GM23248 (cell line): ENCODE measurements around the gene EPS8L2. TPM values are rescaled to one million over a fixed set of nuclear protein-coding genes. Genes with fewer than 3 reads are reported as not detected.

Experiments
- DNase-seq: peaks from one replicate; pipeline ENCODE4 v3.0.0-alpha.2; 2015
- H2AFZ ChIP-seq: fragments of 200-600 bp; sonication (generic); 2 replicates; pipeline ENCODE4 v1.6.1; 2016; ENCODE audit warnings: antibody characterized with exemption
- H3F3A ChIP-seq: fragments of 200-600 bp; sonication (generic); 2 replicates; pipeline ENCODE4 v1.6.1; 2016; ENCODE audit warnings: mild to moderate bottlenecking, antibody characterized with exemption, mixed run types; ENCODE audit not compliant: insufficient read depth
- H3K27ac ChIP-seq: fragments of 200-600 bp; sonication (generic); 2 replicates; pipeline ENCODE4 v1.5.1; 2016; ENCODE audit warnings: mild to moderate bottlenecking
- H3K27me3 ChIP-seq: fragments of 200-600 bp; sonication (generic); replicated peaks from 2 replicates; pipeline ENCODE4 v1.6.1; 2016; ENCODE audit warnings: mild to moderate bottlenecking; ENCODE audit not compliant: insufficient read depth
- H3K36me3 ChIP-seq: fragments of 200-600 bp; sonication (generic); 2 replicates; pipeline ENCODE4 v1.6.1; 2016; ENCODE audit warnings: low read depth, mild to moderate bottlenecking
- H3K4me1 ChIP-seq: fragments of 200-600 bp; sonication (generic); 2 replicates; pipeline ENCODE4 v1.6.1; 2016; ENCODE audit warnings: mild to moderate bottlenecking; ENCODE audit not compliant: insufficient read depth
- H3K4me2 ChIP-seq: fragments of 200-600 bp; sonication (generic); one replicate; pipeline ENCODE4 v1.6.1; 2016; ENCODE audit warnings: mild to moderate bottlenecking; ENCODE audit not compliant: unreplicated experiment
- H3K4me3 ChIP-seq: fragments of 200-600 bp; sonication (generic); 2 replicates; pipeline ENCODE4 v1.5.1; 2016; ENCODE audit warnings: mild to moderate bottlenecking
- H3K79me2 ChIP-seq: fragments of 200-600 bp; sonication (generic); 2 replicates; pipeline ENCODE4 v1.6.1; 2016; ENCODE audit warnings: mild to moderate bottlenecking; ENCODE audit not compliant: insufficient read depth
- H3K9ac ChIP-seq: fragments of 200-600 bp; sonication (generic); 2 replicates; pipeline ENCODE4 v1.6.1; 2016; ENCODE audit warnings: mild to moderate bottlenecking
- H3K9me2 ChIP-seq: fragments of 200-600 bp; sonication (generic); 2 replicates; pipeline ENCODE4 v1.6.1; 2016; ENCODE audit warnings: mixed run types, mild to moderate bottlenecking, moderate library complexity; ENCODE audit not compliant: insufficient read depth
- H3K9me3 ChIP-seq: fragments of 200-600 bp; sonication (generic); one replicate; pipeline ENCODE4 v1.6.1; 2017; ENCODE audit warnings: low read depth
- H4K20me1 ChIP-seq: fragments of 200-600 bp; sonication (generic); 2 replicates; pipeline ENCODE4 v1.6.0; 2016; ENCODE audit not compliant: insufficient read depth
- EZH2 ChIP-seq: fragments of 200-600 bp; sonication (generic); IDR thresholded peaks from 2 replicates; pipeline ENCODE4 v1.6.1; 2018; ENCODE audit warnings: antibody characterized with exemption, mild to moderate bottlenecking; ENCODE audit not compliant: insufficient read depth, poor library complexity, severe bottlenecking
- EZH2phosphoT487 ChIP-seq: fragments of 200-600 bp; sonication (generic); IDR thresholded peaks from 2 replicates; pipeline ENCODE4 v1.6.1; 2018; ENCODE audit warnings: antibody characterized with exemption, moderate library complexity, mild to moderate bottlenecking, low read depth; ENCODE audit not compliant: insufficient read depth
- WGBS, 2 experiments: methylation state at CpG; one replicate each; pipeline ENCODE4 v1.1.6; 2015 to 2017; ENCODE audit warnings: low lambda C conversion rate in 2 of 2, low coverage in 1 of 2; ENCODE audit errors: missing lambda C conversion rate in 2 of 2; 5-methylcytosine and 5-hydroxymethylcytosine counted together
- in situ Hi-C: fragments of 300-500 bp; cut with MboI; formaldehyde crosslinking; loops from 2 replicates; pipeline ENCODE4 v1.15.0; 2020
- polyA plus RNA-seq: library from polyadenylated mRNA; unstranded; fragments of >200 nt; fragmentation: Nextera tagmentation; extraction: Ambion mirVana; gene quantifications from 2 replicates; pipeline ENCODE4 v1.2.1, GENCODE V29; 2016
- total RNA-seq: library from RNA; depleted of rRNA; stranded (reverse); fragments of >200 nt; shearing (Covaris generic); gene quantifications from 2 replicates; pipeline ENCODE4 v1.2.3, GENCODE V29; 2014

The EPS8L2 gene
- total and polyA plus RNA-seq, 2 experiments from 2014 or later, result 48.2 to 58.3 TPM

GRCh38 chr11:721741-722345 lies 15.8 kb downstream of the EPS8L2 start:
- no peak overlapping the region for H3K27ac ChIP-seq
- DNase-seq, result no peak
- H2AFZ ChIP-seq, result no peak overlapping the region
- no peaks in the 10 kb centered on the region for H3K27me3 ChIP-seq
- 0 out of 2 replicates have a peak, but pooled peaks cover 3% of the 10 kb centered on the region for H3K4me1 ChIP-seq
- H3K4me3 ChIP-seq, result no peak overlapping the region
- H3K9me2 ChIP-seq, result no peaks in the 10 kb centered on the region
- H3K4me2 ChIP-seq, result no peak overlapping the region
- no peaks in the 10 kb centered on the region for H3K36me3 ChIP-seq
- TF ChIP-seq EZH2phosphoT487, result no peak
- no peak for TF ChIP-seq EZH2
- WGBS, 2 experiments, result 92 to 95% methylated on average over 4 to 33 of the region's 33 CpGs
- H4K20me1 ChIP-seq, result no peaks in the 10 kb centered on the region
- no peaks in the 10 kb centered on the region for H3F3A ChIP-seq
- 0 out of 2 replicates have a peak, but pooled peaks cover 3% of the 10 kb centered on the region for H3K79me2 ChIP-seq
- no peak overlapping the region for H3K9ac ChIP-seq
- no peaks in the 10 kb centered on the region for H3K9me3 ChIP-seq
- in situ Hi-C loops, result no loop called here

GRCh38 chr11:722346-722811 lies 16.3 kb downstream of the EPS8L2 start:
- Histone ChIP-seq H3K9ac (no peak overlapping the region), H3K9me3 (no peaks in the 10 kb centered on the region), H3K36me3 (no peaks in the 10 kb centered on the region), H3K27ac (no peak overlapping the region), H3K27me3 (no peaks in the 10 kb centered on the region), H3F3A (no peaks in the 10 kb centered on the region), H3K4me1 (peaks cover 6% of the 10 kb centered on the region), H3K9me2 (no peaks in the 10 kb centered on the region), H3K4me3 (no peak overlapping the region), H2AFZ (no peak overlapping the region), H3K4me2 (no peak overlapping the region), H3K79me2 (0 out of 2 replicates have a peak, but pooled peaks cover 3% of the 10 kb centered on the region), H4K20me1 (no peaks in the 10 kb centered on the region)
- DNase-seq, result no peak
- in situ Hi-C loops, result no loop called here
- TF ChIP-seq EZH2phosphoT487 (no peak), EZH2 (no peak)
- 79 to 93% methylated on average over 16 to 20 of the region's 20 CpGs for WGBS, 2 experiments

- no peak overlapping the region for H2AFZ ChIP-seq
- WGBS, 2 experiments, result 55 to 65% methylated on average over 7 to 8 of the region's 8 CpGs
- peak; percentile 68 for DNase-seq
Measured at GRCh38 chr11:723120-723883, 17.3 kb downstream of the EPS8L2 start.

GRCh38 chr11:724049-724777 lies 18.2 kb downstream of the EPS8L2 start:
- Histone ChIP-seq H2AFZ (no peak overlapping the region), H3K9ac (no peak overlapping the region), H3K27me3 (no peaks in the 10 kb centered on the region), H4K20me1 (no peaks in the 10 kb centered on the region), H3F3A (peaks cover 5% of the 10 kb centered on the region; the same call in 1 of the 2 replicates), H3K4me3 (no peak overlapping the region), H3K36me3 (no peaks in the 10 kb centered on the region), H3K4me2 (no peak overlapping the region), H3K9me3 (no peaks in the 10 kb centered on the region), H3K79me2 (no peaks in the 10 kb centered on the region), H3K4me1 (peaks cover 18% of the 10 kb centered on the region), H3K27ac (no peak overlapping the region), H3K9me2 (no peaks in the 10 kb centered on the region)
- in situ Hi-C loops, result no loop called here
- TF ChIP-seq EZH2phosphoT487 (no peak), EZH2 (no peak)
- DNase-seq, result no peak
- WGBS, 2 experiments, result 82 to 88% methylated on average over 17 to 18 of the region's 19 CpGs

More at GRCh38 chr11:723120-723883, 17.3 kb downstream of the EPS8L2 start:
- Histone ChIP-seq H4K20me1 (no peaks in the 10 kb centered on the region), H3K27ac (no peak overlapping the region), H3K9ac (no peak overlapping the region), H3K9me2 (no peaks in the 10 kb centered on the region), H3K27me3 (no peaks in the 10 kb centered on the region), H3K36me3 (no peaks in the 10 kb centered on the region), H3K4me1 (peaks cover 13% of the 10 kb centered on the region), H3K4me3 (no peak overlapping the region), H3K4me2 (no peak overlapping the region), H3K79me2 (no peaks in the 10 kb centered on the region), H3F3A (no peaks in the 10 kb centered on the region), H3K9me3 (no peaks in the 10 kb centered on the region)
- TF ChIP-seq EZH2 (no peak), EZH2phosphoT487 (no peak)
- in situ Hi-C loops, result no loop called here
